Stimulated activated CD8-positive, alpha-beta memory T cell treated with anti-CD3 and anti-CD28 coated beads, Interleukin-7, amount 100 ng/mL, for 4 hours (primary cell): ENCODE results near the gene PKHD1.

Source experiments
- DNase-seq, 2 donors: peaks; one replicate each; pipeline ENCODE4 v3.0.0-alpha.2; 2020; ENCODE audit warnings: low read depth in 2 of 2

PKHD1 gene, protein sequence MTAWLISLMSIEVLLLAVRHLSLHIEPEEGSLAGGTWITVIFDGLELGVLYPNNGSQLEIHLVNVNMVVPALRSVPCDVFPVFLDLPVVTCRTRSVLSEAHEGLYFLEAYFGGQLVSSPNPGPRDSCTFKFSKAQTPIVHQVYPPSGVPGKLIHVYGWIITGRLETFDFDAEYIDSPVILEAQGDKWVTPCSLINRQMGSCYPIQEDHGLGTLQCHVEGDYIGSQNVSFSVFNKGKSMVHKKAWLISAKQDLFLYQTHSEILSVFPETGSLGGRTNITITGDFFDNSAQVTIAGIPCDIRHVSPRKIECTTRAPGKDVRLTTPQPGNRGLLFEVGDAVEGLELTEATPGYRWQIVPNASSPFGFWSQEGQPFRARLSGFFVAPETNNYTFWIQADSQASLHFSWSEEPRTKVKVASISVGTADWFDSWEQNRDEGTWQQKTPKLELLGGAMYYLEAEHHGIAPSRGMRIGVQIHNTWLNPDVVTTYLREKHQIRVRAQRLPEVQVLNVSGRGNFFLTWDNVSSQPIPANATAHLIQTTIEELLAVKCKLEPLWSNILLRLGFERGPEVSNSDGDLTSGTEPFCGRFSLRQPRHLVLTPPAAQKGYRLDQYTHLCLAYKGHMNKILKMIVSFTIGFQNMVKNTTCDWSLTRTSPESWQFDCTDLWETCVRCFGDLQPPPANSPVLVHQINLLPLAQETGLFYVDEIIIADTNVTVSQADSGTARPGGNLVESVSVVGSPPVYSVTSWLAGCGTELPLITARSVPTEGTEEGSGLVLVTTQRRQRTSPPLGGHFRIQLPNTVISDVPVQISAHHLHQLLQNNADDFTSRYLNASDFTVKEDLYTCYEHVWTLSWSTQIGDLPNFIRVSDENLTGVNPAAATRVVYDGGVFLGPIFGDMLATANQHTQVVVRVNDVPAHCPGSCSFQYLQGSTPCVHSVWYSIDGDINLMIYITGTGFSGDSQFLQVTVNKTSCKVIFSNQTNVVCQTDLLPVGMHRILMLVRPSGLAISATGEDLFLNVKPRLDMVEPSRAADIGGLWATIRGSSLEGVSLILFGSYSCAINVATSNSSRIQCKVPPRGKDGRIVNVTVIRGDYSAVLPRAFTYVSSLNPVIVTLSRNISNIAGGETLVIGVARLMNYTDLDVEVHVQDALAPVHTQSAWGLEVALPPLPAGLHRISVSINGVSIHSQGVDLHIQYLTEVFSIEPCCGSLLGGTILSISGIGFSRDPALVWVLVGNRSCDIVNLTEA (N-terminal part only)

DNA sequence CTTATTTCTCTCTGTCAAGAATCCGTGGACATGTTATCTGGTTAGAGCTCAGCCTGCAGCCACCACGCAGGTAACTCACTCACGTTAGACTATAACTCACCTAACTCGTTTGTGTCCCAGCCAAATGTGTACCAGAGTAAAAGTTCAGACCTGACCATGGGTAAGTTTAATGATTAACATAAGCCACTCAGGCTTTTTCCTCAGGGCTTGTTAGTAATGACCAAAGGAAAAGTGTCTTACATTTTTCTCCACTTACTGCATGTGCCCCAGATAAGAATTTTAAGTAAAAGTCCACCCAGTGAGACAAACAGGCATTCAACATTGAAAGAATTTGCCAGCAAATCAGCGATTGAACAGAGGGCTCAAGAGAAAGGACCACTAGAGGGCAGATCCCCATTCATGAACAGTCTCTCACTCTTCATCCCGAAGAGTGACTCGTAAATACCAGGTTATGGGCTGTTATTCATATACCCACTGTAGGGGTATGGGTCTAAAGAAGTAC is at the start of gene PKHD1:
TSS of gene PKHD1 (minus strand) at position 116 of the 502 bp plus-strand sequence. CDS start 2,680 bp downstream, outside the sequence.
- no peak for DNase-seq

DNA sequence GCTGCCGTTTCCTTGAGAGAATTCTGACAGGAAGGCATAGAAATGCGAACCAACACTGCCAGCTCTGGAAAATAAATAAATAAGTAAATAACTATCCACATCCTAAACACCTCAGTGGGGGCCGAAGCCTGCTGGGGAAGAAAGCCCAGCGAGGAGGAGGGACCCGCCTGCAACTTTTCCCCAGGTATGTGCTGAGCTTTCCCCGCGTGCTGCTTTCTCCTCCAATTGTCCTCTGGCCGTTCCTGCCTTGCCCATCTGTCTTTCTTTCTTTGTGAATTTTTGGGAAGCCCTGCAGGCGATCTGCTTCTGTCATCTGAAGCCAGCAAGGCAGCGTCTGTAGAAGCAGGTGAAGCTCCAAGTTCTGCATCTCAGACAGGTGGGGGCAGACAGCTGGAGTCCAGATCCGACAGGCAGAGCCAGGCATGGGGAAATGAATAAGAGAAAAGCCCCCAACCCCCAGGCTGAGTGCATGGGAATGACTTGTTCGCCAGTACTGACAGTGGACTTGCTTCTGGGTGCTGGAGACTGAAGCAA is 49.6 kb upstream of the PKHD1 start:
- DNase-seq = no peak

DNA sequence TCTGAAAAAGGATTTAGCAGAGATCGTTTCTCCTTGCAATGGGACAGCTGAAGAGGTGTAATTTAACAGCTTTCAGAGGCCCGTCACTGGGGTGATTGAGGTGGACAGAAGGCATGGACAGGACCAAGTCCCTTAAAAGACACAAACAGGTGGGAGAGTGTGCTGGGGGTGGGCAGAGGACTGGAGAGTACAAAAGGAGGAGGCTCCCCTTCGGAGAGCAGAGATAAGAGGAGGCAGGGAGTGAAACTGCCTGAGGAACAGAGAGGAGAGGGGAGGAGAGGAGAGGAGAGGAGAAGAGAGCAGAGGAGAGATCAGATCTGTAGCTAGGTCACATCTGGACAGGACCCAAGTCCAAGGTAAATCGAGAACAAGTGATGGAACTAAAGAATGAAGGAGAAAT is 48.6 kb upstream of the PKHD1 start:
- DNase-seq = no peak

DNA sequence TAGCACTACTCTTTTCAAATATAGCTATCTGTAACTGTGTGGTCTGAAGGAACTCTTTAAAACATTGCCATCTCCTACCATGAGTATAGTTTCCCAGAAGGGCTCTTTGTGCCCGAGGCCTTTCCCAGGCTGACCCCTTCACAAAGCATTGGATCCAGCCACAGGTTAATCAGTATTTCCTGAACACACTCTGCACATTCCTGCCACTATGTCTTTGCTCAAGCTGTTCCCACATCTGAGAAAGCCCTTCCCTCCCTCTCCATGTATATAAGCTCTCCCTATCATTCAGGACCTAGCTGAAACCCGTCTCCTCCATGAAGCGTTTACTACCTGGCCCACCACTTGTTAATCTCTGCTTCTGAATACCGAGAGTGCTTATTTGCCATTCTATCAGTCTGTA is 47.8 kb upstream of the PKHD1 start:
- no peak for DNase-seq

DNA sequence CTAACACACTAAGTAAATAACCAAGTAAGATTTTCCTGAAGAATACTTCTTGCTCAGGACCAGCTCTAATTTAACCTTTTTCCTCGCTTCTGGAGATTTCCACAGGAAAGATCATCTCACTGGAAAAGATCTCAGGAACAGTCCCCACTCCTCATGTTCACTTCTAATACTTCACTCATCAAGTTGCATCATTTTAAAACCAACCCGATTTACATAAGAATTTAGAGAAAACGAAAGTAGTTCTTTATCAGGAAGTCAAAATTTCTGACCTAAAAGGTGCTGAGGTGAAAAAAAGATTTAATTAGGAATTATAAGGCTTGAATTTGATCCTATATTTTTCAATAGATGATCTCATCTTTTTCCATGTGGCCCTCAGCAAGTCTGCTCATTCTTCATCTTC is 46.6 kb upstream of the PKHD1 start:
- DNase-seq = no peak

DNA sequence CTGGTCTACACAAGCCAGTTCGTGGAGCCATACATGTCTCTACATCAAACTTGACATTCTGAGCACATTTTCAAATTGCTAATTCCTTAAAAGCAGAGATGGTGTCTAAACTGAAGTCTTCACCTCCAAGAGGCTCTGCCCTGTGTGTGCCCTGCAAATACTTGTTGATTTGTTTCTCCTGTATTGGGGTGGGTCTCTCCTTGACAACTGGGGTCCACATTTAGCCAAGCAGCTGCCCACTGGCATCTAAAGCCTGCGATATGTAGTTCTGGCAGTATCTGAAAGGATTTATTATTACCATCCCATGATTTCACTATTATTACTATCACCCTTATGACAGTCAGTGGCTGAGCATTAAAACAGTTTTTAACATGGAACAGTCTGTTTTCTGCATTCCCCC is 45.9 kb upstream of the PKHD1 start:
- DNase-seq = no peak

DNA sequence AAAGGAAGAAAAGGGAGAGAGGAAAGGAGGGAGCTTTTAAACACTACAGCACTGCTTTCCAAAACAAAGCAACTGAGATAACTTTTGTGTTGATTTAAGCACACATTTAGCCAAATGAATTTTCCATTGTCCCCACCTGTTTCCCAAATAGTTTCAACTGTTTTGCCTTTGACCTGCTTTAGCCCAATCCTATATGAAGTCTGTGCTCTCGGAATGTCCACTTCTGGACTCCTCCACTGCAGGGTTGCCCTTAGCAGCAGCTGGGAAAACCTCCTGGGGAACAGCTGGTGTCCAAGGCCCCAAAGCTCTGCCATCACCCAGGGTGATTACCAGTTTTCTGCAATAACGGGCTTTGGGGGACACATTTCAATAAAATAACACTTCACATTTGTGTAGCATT is 44.9 kb upstream of the PKHD1 start:
- no peak for DNase-seq

DNA sequence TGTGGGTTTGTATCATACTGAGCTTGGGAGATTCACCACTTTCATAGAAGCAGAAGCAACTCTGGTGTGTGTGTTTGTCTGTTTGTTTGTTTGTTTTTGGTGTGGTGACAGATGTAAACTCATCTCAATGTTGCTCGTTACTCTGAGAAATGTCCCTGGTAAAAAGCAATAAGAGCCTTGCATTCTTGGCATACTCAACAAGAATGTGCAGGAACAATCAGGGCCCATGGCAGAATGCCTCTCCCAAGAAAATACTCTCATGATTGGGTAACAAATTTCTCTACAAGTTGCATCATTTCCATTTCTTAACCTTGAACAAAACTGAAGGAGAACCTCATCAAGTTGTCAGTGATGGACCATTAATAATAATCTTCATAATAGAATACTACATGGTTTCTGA is 43.0 kb upstream of the PKHD1 start:
- no peak for DNase-seq

DNA sequence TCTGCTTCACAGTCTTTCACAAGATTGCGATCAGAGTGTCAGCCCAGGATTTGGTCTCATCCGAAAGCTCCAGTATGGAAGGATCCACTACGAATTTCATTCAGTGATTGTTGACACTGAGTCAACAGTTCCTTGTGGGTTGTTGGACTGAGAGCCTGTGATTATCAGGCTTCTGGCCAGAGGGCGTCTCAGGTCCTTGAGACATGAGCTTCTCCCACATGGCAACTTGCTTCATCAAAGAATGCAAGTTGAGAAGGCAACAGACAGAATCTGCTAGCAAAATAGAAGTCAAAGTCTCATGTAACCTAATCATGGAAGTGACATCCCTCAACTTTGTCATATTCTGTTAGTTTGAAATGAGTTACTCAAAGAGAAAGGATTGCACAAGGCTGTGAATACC is 40.5 kb upstream of the PKHD1 start:
- no peak for DNase-seq

DNA sequence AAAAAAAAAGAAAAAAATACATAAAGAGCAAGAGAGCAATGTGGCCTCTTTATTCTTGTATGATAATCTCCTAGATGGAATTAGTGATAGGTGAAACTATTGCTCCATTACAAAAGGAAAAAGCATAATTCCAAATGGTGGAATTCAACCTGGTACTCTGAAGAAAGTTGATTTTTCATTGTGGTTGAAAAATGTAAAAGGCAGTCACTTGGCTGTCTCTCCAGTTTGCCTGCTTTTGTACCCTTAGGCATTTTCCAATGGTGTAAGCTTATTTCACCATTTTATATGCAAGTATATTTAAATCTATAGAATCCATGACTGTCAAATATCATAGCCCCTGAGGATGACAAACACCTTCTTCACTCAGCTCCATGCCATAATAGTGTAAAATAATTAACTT is 38.8 kb upstream of the PKHD1 start:
- no peak for DNase-seq

DNA sequence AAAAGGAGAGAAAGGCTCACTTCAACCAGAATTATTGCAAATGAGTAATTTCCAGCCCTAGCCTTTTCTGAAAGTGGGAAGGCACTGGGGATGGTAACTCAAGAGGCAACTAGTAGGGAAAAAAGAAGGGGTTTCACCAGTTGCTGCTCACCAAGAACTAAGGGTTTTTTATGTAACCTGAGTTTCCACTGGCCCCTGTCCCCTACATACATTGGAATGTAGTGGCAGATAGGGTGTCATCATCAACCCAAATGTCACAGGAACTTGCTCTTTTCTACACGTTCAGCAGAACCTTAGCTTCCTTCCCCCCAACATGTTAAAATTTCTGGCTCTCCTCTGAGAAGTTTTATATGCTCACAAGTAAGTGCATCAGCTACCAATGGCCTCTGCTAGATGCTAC is 38.2 kb upstream of the PKHD1 start:
- no peak for DNase-seq

DNA sequence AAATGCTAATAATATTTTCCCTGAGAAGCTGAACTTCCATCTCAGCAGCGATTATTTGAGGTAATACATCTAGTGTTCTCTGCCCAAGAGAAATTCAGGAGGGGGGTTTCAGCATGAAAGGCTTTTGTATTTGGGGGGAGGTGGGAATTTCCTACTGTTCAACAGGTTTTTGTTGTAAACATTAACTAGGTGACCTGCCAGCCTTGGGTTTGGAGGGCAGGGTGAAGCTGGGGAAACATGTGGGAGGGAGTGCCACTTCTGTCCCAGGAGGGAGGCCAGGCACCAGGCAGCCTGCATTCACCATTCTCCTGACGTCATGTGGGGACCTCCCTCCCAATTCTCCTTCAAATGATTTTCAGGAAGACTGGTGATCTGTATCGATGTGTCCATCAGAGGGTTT is 37.7 kb upstream of the PKHD1 start:
- no peak for DNase-seq

DNA sequence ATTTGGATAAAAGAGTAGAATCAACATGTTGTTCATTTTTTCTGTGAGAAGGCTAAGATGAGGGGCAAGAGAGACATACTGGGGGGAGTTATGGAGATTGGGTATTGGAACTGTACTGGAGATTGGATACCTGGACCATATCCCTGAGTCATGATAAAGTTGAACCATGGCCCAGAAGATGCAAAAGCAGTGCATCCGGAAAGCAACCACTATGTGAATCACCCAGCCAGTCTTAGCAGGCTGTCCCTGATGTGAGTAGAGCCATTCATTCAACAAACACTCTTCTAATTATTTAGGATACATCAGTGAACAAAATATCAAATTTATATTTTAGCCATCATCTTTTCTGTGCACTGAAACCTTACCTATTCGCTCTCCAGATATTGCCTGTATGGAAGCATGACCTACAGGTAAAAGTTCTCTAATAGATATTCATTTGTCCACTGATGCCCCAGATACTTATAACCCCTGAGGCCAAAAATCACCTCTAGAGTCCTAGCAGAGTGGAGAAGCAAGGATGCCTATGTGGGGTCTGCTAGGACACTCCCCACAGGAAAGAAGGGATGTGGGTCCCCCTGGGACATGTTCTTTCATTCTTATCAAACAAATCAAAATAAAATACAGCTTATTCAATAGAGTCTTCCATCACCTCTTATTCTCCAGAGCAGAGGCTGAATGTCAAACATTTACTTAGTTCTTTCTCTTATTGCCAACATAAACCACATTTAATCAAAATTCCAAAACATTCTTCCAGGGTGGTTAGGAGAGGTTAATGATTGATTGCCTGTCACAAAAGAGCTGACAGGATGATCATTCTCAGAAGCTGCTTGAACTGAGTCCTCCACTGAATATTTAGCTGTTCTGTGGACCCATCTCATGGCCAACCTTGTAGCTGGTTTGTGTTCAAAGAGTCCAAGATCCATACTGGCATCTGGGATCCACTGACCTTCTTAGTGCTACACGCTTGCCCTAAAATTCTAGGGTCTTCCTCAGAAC is 37.0 kb upstream of the PKHD1 start:
- no peak for DNase-seq

DNA sequence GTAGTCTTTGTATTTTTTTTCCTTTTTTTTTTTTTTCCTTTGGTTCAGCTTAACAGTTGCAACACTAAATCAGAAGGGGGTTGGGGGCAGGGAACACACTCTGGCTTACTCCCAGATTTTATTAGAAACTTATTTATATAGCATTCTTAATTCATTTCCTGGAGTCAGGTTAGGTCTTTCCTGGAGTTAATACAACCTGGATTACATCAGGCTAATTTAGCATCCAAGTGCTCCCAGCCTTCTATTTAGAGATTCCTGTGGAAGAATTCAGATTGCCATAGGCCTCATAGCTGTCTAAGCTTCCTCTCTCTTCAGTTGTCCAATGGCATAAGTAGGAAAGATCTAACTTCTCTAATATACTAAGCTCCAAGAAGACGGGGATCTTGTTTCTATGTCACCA is 35.8 kb upstream of the PKHD1 start:
- no peak for DNase-seq

DNA sequence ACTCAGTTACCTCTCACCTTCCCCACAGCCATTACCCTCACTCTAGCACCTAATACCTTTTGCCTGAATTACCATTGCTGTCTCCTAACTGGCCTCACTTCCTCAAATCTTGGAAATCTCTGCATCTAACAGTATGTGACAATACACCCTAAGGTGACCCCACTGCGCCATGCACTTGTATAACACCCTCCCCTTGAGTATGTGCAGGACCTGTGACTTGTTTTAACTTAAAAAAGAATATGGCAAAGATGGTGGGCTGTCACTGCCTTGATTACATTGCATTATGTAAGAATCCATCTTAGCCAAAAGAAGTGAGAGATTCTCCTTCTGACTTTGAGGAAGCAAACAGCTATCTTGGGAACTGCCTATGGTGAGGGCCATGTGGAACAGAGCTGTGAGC is 29.9 kb upstream of the PKHD1 start:
- no peak for DNase-seq

DNA sequence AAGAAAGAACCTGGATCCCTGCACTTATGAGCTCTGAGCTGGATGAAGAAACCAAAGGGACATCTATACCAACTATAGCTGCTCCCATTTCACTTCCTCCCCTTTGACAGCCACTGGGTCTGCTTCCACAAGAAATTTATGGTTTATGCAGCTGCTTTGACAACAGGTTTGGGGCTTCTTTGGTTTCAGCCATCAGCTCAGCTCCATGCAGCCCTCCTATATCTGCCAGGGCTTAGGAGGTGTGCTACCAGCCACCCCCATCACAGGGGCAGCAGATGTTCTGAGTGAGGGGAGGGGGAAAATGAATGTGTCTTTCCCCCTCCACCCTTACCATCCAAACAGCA is 29.2 kb upstream of the PKHD1 start:
- no peak for DNase-seq

DNA sequence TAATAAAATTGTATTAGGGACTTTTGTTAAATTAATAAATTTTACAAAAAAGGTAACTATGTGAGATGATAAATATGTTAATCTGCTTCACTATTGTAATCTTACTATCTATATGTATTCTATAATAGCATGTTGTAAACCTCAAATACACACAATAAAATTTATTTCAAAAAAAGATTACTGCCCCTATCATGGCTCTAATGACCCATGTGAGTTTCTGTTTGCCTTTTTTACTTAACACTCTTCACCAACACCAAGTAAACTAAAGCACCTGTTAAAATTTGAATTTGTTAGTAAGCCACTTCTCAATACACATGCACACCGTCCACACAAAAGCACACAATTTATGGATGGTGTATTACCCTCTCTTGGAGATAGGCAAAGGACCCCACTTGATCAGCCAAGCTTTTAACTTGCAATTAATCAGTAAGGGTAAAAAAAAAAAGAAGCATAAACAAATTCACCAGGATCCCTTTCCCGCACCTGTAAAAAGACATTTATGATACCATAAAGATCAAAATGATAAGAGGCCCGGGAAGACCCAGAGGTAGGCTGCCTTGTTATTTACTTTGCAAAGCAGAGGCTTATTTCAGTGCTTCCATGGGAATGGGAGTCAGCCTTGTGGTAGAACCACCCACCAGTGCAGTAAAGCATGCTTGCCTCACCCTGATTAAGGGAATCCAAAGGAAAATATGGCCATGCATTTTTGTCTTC is 28.6 kb upstream of the PKHD1 start:
- DNase-seq = no peak

DNA sequence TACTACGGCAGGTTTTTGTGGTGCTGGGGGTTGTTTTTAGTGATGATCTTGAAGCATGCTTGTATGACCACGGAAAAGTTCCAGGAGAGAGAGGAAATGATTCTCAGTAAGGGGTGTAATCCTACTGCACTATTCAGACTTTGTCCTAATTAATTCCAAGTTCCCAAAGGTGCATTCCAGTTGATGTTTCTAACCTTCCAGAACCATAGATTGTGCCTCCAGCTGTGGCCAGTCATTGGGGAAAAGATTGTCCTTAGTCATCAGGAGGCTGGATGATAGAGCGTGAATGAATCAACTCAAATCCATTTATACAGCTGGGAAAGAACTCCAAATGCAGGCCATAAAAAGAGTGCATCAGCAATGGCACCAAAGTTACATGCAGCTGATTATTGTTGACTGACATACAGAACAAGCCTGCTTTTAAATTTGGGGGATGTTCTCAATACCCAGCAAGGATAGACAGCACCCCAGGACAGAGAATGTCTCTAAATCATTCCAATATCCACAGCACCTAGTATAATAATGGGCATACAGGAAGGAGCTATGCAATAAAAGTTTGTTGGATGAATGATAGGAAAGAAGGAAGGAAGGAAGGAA is 27.8 kb upstream of the PKHD1 start:
- no peak for DNase-seq

DNA sequence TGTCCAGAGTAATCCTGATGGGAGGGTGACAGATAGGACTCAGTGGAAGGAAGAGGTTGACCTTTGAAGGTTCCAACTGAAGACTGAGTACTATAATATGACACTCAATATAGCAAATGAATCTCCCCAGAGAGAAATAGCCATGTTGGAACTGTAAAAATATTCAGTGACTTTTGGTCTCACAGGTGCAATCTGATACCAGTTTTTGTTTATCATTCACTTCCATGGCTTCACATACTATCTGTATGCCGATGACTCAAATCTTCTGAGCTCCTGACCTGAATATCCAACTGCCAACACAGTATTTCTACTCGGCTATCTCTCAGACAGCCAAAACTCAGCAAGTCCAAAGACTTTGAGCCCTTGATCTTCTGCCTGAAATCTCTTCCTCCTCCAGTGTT is 21.8 kb upstream of the PKHD1 start:
- DNase-seq = no peak

DNA sequence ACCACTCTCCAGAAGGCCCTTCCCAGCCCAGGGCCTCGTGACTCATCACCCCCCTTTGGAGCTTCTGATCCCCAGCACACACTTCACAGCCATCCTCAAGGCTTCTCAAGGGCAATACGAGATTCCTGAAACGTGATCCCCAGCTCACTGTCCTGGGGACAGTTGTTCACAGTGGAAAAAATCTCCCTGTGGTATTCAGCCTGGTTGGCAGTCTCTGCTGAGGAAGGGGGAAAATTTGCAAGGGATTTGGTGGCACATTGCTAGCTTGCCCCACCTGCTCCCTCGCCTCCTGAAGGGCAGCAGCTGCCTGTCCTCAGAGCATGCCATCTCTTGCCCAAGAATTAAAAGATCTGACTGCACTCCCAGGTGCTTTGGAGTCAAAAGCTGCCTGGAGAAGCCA is 20.7 kb upstream of the PKHD1 start:
- DNase-seq = no peak
